ENCODE measurements around the gene EXD3. TPM values are rescaled to one million over a fixed set of nuclear protein-coding genes. Genes with fewer than 3 reads are reported as not detected.

The EXD3 gene
- total RNA-seq, 2 experiments from 2014 or later, result 8.1 to 9.0 TPM

DNA sequence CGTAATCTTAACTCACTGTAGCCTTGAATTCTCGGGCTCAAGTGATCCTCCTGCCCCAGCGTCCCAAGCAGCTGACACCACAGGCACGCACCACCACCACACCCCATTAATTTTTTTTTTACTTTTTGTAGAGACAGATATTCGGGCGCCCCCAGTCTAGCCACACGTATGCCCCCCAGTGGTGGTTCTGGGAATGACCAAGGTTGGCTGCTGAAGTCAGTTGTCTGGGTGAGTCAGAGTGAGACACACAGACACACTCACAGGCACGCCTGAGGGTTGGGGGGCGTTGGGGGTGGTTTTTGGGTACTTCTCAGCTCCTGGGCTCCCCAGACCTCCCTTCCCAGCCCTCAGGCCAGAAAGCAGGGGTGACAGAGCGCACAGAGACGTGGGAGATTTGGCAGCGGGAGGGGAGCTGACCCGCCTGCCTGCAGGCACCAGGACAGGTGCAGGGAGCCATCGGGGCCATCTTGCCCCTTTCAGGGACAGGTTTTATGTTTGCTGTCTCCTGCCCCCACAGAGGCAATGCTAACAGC lies 22.4 kb upstream of the EXD3 start:
- CTCF ChIA-PET, result interaction anchor here (0.7 to 2.1 kb wide), 10 partner anchors 11 to 159 kb away, joined by 3 to 8 read pairs (median 3); partner anchors contain the start of genes MRPL41 and NSMF
- peak; percentile 96 for ATAC-seq
- POLR2A ChIA-PET, result interaction anchor here (0.9 to 1.2 kb wide), 2 partner anchors 17 to 22 kb away, joined by 3 to 4 read pairs; partner anchors contain the start of gene NOXA1
- peaks cover 15% of the 10 kb centered on the region for H3K36me3 Mint-ChIP-seq (ENCODE audit: low read depth)
- H3K27ac Mint-ChIP-seq, result no peak overlapping the region
- intact Hi-C loops (cut with micrococcal nuclease), result no loop called here
- DNase-seq, result peak; percentile 94
- TF ChIP-seq, protein P1, sequence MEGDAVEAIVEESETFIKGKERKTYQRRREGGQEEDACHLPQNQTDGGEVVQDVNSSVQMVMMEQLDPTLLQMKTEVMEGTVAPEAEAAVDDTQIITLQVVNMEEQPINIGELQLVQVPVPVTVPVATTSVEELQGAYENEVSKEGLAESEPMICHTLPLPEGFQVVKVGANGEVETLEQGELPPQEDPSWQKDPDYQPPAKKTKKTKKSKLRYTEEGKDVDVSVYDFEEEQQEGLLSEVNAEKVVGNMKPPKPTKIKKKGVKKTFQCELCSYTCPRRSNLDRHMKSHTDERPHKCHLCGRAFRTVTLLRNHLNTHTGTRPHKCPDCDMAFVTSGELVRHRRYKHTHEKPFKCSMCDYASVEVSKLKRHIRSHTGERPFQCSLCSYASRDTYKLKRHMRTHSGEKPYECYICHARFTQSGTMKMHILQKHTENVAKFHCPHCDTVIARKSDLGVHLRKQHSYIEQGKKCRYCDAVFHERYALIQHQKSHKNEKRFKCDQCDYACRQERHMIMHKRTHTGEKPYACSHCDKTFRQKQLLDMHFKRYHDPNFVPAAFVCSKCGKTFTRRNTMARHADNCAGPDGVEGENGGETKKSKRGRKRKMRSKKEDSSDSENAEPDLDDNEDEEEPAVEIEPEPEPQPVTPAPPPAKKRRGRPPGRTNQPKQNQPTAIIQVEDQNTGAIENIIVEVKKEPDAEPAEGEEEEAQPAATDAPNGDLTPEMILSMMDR (IDR thresholded peaks at IDR 0.05), result peak; percentile 80
- no peak overlapping the region for H3K4me3 Mint-ChIP-seq
- peaks cover 16% of the 10 kb centered on the region for H3K4me1 Mint-ChIP-seq (ENCODE audit: low read depth)
- H3K27me3 Mint-ChIP-seq, result peaks cover 18% of the 10 kb centered on the region
- no peaks in the 10 kb centered on the region for H3K9me3 Mint-ChIP-seq

DNA sequence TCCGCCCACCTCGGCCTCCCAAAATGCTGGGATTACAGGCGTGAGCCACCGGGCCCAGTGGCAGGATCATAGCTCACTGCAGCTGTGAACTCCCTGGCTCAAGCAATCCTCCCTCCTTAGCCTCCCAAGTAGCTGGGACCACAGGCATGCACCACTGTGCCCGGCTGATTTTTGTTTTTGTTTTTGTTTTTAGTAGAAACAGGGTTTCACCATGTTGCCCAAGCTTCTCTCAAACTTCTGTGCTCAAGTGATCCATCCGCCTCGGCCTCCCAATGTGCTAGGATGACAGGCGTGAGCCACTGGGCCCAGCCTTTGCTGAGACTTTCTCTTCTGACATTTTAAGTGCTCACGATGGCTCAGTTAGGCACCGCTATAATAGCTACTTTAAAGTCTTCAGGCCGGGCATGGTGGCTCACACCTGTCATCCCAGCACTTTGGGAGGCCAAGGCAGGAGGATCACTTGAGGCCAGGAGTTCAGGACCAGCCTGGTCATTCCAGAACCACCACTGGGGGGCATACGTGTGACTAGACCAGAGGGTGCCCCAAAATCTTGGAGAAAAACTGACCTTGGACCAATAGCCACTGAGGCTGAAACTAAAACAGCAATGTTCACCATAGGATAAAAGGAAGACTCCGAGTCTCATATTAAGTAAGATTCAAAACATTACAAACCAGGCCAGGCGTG lies 21.3 kb upstream of the EXD3 start:
- TF ChIP-seq, protein P1 (IDR thresholded peaks at IDR 0.05), result no peak
- Mint-ChIP-seq H3K9me3 (no peaks in the 10 kb centered on the region), H3K36me3 (ENCODE audit: low read depth) (peaks cover 6% of the 10 kb centered on the region), H3K4me1 (ENCODE audit: low read depth) (peaks cover 13% of the 10 kb centered on the region), H3K27me3 (peaks cover 18% of the 10 kb centered on the region), H3K4me3 (no peak overlapping the region), H3K27ac (no peak overlapping the region)
- POLR2A ChIA-PET, result interaction anchor here (0.6 to 1.0 kb wide), 3 partner anchors 11 to 21 kb away, joined by 3 to 10 read pairs (median 3); partner anchors contain the start of genes EXD3 and NOXA1
- ATAC-seq, result no peak
- CTCF ChIA-PET, result interaction anchor here (1.0 to 2.8 kb wide), 8 partner anchors 12 to 159 kb away, joined by 3 to 8 read pairs (median 5); partner anchors contain the start of genes EXD3 and NOXA1
- intact Hi-C loops (cut with micrococcal nuclease), result no loop called here
- no peak for DNase-seq

DNA sequence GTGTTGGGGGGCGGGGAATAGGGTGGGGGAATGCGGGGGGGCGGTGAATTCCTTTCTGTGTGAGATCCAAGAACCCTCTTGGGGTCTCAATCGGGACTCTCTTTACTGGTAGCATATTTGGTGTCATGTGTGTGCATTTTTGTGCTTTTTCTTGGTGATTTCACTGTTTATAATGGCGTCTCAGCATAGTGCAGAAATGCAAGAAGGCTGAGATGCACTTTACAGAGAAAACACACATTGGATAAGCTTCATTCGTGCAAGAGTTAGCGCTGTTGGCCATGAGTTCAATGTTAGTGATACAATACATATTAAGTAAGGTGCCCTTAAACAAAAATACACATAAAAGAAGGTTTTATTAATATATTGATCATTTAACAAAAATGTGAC lies 19.0 kb upstream of the EXD3 start:
- ATAC-seq (no peak), DNase-seq (no peak)
- Mint-ChIP-seq H3K4me3 (peak overlapping the region; percentile 39), H3K36me3 (ENCODE audit: low read depth) (no peaks in the 10 kb centered on the region), H3K9me3 (no peaks in the 10 kb centered on the region), H3K27me3 (peaks cover 18% of the 10 kb centered on the region), H3K4me1 (ENCODE audit: low read depth) (peaks cover 13% of the 10 kb centered on the region), H3K27ac (no peak overlapping the region)
- intact Hi-C loops (cut with micrococcal nuclease), result no loop called here
- TF ChIP-seq, protein P1 (IDR thresholded peaks at IDR 0.05), result no peak
- ChIA-PET POLR2A (interaction anchor here (0.7 kb wide), 1 partner anchor 13 kb away, joined by 3 read pairs; no protein-coding TSS in a partner anchor), CTCF (interaction anchor here (0.7 to 1.1 kb wide), 4 partner anchors 19 to 155 kb away, joined by 3 read pairs; partner anchors contain the start of gene EXD3)

- H3K4me3 Mint-ChIP-seq, result peak within 1 kb of the TSS; percentile 39
- intact Hi-C loops (cut with micrococcal nuclease), result no loop called here
- H3K9me3 Mint-ChIP-seq, result no peaks in the 10 kb centered on the region
- peaks cover 13% of the 10 kb centered on the region for H3K4me1 Mint-ChIP-seq (ENCODE audit: low read depth)
- TF ChIP-seq, protein P1 (IDR thresholded peaks at IDR 0.05), result no peak
- CTCF ChIA-PET, result interaction anchor here (1.1 kb wide), 1 partner anchor 19 kb away, joined by 3 read pairs; the partner anchor contains the start of gene EXD3
- DNase-seq (no peak), ATAC-seq (no peak)
- no peak within 1 kb of the TSS for H3K27ac Mint-ChIP-seq
- POLR2A ChIA-PET, result interaction anchor here (0.7 to 0.8 kb wide), 2 partner anchors 13 to 18 kb away, joined by 3 read pairs; partner anchors contain the start of genes EXD3 and NOXA1
- H3K27me3 Mint-ChIP-seq, result peaks cover 18% of the 10 kb centered on the region
- no peaks in the 10 kb centered on the region for H3K36me3 Mint-ChIP-seq (ENCODE audit: low read depth)
These were observed 18.4 kb upstream of the EXD3 start, which contains the start of gene ENTPD8 for GRCh38 chr9:137441289-137441934. Gene ENTPD8 (minus strand): TSS chr9:137441357. CDS start chr9:137438285, 3,072 bp downstream.
